BLaER1 (cell line): ENCODE results near the gene TOP3A.

Source experiments
- H3K27ac ChIP-seq: shearing (Covaris generic); formaldehyde crosslinking; 2 replicates; pipeline ENCODE4 v1.8.1; 2022
- H3K27me3 ChIP-seq: shearing (Covaris generic); formaldehyde crosslinking; 2 replicates; pipeline ENCODE4 v1.8.1; 2022
- H3K36me3 ChIP-seq: shearing (Covaris generic); formaldehyde crosslinking; 2 replicates; pipeline ENCODE4 v1.8.1; 2022
- H3K4me1 ChIP-seq: shearing (Covaris generic); formaldehyde crosslinking; 2 replicates; pipeline ENCODE4 v1.8.1; 2022
- H3K4me2 ChIP-seq: shearing (Covaris generic); formaldehyde crosslinking; 2 replicates; pipeline ENCODE4 v1.8.1; 2022
- H3K4me3 ChIP-seq: shearing (Covaris generic); formaldehyde crosslinking; 2 replicates; pipeline ENCODE4 v1.8.1; 2022
- H3K9ac ChIP-seq: shearing (Covaris generic); formaldehyde crosslinking; 2 replicates; pipeline ENCODE4 v1.8.1; 2022
- H3K9me3 ChIP-seq: shearing (Covaris generic); formaldehyde crosslinking; 2 replicates; pipeline ENCODE4 v1.8.1; 2022
- H4K20me1 ChIP-seq: shearing (Covaris generic); formaldehyde crosslinking; 2 replicates; pipeline ENCODE4 v1.8.1; 2022
- Cebpa-rat ChIP-seq: shearing (Covaris generic); IDR thresholded peaks from 2 replicates; pipeline ENCODE4 v1.8.1; 2022

The TOP3A gene

DNA sequence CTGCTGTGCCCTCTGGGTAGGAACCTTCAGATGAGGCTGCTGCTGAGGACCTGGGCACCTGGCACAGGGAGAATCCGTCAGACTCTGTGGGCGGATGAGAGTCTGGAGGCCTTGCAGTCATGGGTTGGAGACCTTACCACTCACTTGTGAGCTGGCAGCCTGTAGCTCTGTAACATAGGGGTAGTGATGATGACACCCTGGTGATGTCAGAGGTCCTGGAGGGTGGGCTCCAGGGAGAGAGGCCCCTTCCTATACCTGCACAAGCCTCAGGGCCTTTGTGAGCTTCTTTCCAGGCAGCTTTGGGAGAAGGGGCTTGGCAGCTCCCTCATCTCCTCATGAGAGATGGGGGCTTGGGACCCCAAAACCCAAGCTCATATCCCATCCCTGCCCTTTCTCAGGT, 52.7 kb downstream of the TOP3A start:
- H3K9ac ChIP-seq = peak overlapping the region; percentile 86
- no peak for TF ChIP-seq Cebpa-rat
- peak overlapping the region; percentile 98 for H3K4me2 ChIP-seq
- peaks cover 39% of the 10 kb centered on the region for H3K36me3 ChIP-seq
- peaks cover 41% of the 10 kb centered on the region for H3K4me1 ChIP-seq
- no peaks in the 10 kb centered on the region for H3K27me3 ChIP-seq
- peaks cover 30% of the 10 kb centered on the region for H4K20me1 ChIP-seq
- H3K9me3 ChIP-seq = no peaks in the 10 kb centered on the region
- H3K27ac ChIP-seq = no peak overlapping the region
- peak overlapping the region; percentile 84; the same call in 1 of the 2 replicates for H3K4me3 ChIP-seq

DNA sequence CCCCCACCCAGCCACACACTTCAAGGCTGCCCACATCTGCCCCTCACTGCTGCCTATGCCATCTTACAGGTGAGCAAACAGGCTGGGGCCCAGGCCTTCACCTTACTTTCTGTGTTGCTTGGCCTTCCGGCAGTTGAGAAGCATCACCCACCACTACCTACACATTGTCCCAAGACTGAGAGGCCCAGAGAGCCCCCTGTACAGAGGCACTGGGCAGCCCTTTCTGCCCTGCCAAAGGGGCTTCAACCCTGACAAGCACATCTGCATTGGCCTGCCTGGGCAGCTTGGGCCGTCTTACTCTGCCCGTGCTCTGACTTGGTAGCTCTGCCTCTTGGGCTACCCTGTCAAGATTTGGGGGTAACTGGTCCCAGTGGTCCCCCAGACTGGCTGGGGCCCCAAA, 53.1 kb downstream of the TOP3A start:
- H3K4me2 ChIP-seq = peak overlapping the region; percentile 98
- H3K27ac ChIP-seq = peak overlapping the region; percentile 66; the same call in 1 of the 2 replicates
- H3K4me1 ChIP-seq = peaks cover 45% of the 10 kb centered on the region
- H3K9ac ChIP-seq = peak overlapping the region; percentile 86
- peaks cover 34% of the 10 kb centered on the region for H4K20me1 ChIP-seq
- peaks cover 39% of the 10 kb centered on the region for H3K36me3 ChIP-seq
- H3K27me3 ChIP-seq = no peaks in the 10 kb centered on the region
- no peak for TF ChIP-seq Cebpa-rat
- H3K4me3 ChIP-seq = peak overlapping the region; percentile 84
- no peaks in the 10 kb centered on the region for H3K9me3 ChIP-seq

DNA sequence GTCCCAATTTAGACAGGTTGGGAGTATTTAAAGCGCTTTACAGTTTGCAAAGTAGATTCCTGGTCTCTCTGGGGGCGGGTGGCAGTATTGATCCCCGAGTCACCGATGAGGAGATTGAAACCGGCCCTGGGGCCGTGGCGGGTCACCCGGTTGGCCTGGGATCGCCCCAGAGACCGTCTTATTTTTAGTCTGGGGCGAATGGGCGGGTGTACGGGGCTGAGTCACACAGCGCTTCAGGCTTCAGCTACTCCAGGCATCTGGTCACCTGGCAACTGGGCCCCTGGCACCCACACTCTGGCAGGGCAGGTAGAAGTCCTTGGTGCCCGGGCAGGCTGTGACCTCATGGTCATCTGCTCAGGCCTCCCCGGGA, 53.7 kb downstream of the TOP3A start:
- no peak for TF ChIP-seq Cebpa-rat
- Histone ChIP-seq H3K27ac (peak overlapping the region; percentile 66), H3K9me3 (no peaks in the 10 kb centered on the region), H3K4me2 (peak overlapping the region; percentile 98), H3K4me3 (peak overlapping the region; percentile 84), H3K4me1 (peaks cover 47% of the 10 kb centered on the region), H3K9ac (peak overlapping the region; percentile 86), H3K27me3 (no peaks in the 10 kb centered on the region), H3K36me3 (peaks cover 43% of the 10 kb centered on the region), H4K20me1 (peaks cover 40% of the 10 kb centered on the region)

DNA sequence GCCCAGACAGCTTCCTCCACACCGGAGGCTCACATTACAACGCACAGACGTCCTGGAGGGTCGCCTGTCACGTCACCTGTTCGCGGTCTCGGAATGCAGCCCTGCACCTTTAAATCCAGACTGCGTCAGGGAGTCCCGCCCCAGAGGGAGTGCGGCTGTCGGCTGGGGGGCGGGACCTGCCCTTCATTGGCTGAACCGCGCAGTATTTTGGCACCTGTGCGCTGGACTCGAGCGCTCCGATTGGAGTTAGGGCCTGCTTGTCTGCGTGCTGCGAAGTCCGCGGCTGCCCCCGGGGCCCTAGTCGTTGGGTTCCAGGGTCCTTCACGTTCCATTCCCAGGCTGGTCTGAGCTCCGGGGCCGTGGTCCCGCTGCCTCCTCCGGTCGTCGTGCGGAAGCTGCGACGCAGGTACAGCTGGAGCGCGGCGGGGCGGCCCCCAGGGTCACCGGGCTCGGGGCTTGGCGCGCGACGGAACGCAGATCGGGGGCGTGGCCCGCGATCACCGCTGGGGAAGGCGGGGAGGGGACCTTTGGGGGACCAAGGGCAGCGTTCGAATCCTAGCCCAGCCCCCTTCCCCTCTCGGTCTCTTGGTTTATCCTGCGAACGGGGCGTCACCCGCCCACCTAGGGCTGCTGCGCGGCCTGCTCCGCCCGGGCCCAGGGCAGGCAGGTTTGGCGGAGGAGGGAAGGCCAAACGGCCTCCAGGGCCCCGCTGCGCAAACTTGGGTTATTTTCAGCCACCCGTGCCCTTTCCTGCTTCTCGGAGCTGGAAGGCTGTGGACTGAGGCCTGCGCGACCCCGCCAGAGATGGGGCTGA, 54.3 kb downstream of the TOP3A start, which contains the start of gene MIEF2:
Gene MIEF2, plus strand, starts transcription at position 331 of the 814 bp plus-strand sequence. CDS start 2,059 bp downstream, outside the sequence.
- Histone ChIP-seq H3K4me1 (peaks cover 47% of the 10 kb centered on the region), H3K27ac (peak within 1 kb of the TSS; percentile 66), H3K4me2 (peak within 1 kb of the TSS; percentile 98), H4K20me1 (peaks cover 46% of the 10 kb centered on the region), H3K9ac (peak within 1 kb of the TSS; percentile 86), H3K9me3 (no peaks in the 10 kb centered on the region), H3K4me3 (peak within 1 kb of the TSS; percentile 84), H3K36me3 (peaks cover 43% of the 10 kb centered on the region), H3K27me3 (no peaks in the 10 kb centered on the region)
- no peak for TF ChIP-seq Cebpa-rat

DNA sequence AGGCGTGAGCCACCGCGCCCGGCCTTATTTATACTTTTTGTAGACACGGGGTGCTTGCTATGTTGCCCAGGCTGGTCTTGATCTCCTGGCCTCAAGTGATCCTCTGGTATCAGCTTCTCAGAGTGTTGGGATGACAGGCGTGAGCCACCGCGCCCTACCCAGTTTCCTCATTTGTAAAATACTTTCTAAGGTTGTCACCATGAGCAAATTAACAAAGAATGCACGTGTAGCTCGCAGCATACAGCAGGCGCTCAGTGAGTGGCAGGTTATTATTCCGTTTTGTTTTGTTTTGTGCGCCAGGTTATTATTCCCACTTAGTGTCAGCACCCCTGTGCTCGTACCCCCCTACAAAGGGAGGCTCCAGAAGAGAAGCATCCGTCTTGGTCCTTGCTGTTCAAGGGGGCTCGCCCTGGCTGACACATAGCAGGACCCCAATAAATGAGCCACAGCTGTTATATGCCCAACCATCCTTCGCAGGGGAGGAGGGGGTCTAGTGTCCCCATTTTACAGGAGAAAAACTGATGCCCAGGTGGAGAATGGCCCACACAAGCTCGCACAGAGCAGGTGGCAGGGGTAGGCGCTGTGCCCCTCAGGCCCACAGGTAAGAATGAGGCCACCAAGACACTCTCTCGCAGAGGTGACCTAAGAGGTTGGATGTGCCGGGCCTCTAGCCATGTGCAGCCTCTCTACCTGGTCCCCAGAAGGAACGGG, 55.0 kb downstream of the TOP3A start:
- Histone ChIP-seq H3K4me3 (peak overlapping the region; percentile 84), H3K9ac (peak overlapping the region; percentile 86), H4K20me1 (peaks cover 53% of the 10 kb centered on the region), H3K36me3 (peaks cover 43% of the 10 kb centered on the region), H3K4me2 (peak overlapping the region; percentile 98), H3K27me3 (no peaks in the 10 kb centered on the region), H3K9me3 (no peaks in the 10 kb centered on the region), H3K4me1 (peaks cover 47% of the 10 kb centered on the region), H3K27ac (0 out of 2 replicates have a peak overlapping the region, but pooled peaks have one; percentile 14)
- no peak for TF ChIP-seq Cebpa-rat

DNA sequence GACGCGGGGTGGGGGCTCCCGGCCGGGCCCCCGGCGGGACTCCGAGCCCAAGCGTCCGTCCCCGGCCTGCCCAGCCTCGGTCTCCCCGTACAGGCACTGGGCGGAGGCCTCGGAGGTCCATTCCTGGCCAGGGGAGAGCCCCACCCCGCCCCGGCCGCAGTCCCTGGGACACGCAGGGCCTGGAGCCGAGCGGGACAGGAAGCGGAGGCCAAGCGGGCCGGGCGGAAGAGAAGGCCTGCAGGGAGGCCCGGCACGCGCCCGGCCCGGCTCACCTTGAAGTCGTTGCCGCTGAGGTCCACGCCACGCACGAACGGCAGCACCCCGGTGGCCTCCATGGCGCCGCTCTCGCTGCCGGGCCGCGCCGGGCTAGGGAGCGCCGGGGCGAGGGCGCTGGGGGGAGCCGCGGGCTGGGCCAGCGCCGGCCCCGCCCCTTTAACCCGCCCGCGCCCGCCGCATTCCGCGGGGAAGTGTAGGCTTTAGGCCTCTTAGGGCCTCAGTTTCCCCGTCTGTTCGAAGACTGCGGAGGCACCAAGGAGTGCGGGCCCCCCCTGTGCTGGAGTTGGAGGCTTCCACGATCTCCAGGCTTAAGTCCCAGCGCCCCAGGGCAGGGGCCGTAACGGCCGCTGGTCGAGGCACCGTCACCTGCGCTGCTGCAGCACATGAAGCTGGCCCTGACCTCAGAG, 56.3 kb downstream of the TOP3A start, which contains the start of gene FLII:
Gene FLII, minus strand, starts transcription at position 383 of the 683 bp plus-strand sequence. Its CDS starts 48 bp downstream, at position 335.
- Histone ChIP-seq H3K27me3 (no peaks in the 10 kb centered on the region), H3K4me3 (peak within 1 kb of the TSS; percentile 97), H3K4me1 (peaks cover 47% of the 10 kb centered on the region), H3K4me2 (peak within 1 kb of the TSS; percentile 98), H3K36me3 (peaks cover 43% of the 10 kb centered on the region), H3K27ac (peak within 1 kb of the TSS; percentile 93), H3K9ac (peak within 1 kb of the TSS; percentile 93), H4K20me1 (peaks cover 65% of the 10 kb centered on the region), H3K9me3 (no peaks in the 10 kb centered on the region)
- TF ChIP-seq Cebpa-rat = no peak

DNA sequence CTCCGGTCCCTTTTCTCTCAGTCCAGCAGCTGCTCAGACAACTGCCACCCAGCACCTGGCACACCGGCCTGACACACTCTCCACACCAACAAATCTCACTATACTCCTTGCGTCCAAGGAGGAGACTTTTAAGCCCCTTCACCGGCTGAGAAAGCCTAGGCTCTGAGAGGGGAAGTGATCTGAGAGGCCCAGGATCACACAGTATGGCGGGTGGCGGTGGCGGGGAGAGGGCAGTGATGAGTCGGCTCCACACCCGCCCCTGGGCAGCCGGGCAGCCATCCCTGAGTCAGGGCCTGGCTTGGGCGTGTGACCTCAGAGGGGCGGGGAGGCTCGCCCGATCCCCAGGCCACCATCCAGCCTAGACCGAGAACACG, 56.8 kb downstream of the TOP3A start:
- peaks cover 47% of the 10 kb centered on the region for H3K4me1 ChIP-seq
- peaks cover 70% of the 10 kb centered on the region for H4K20me1 ChIP-seq
- H3K27ac ChIP-seq = peak overlapping the region; percentile 93
- peak overlapping the region; percentile 93 for H3K9ac ChIP-seq
- H3K4me2 ChIP-seq = peak overlapping the region; percentile 94
- H3K36me3 ChIP-seq = peaks cover 43% of the 10 kb centered on the region
- no peak for TF ChIP-seq Cebpa-rat
- peak overlapping the region; percentile 97 for H3K4me3 ChIP-seq
- no peaks in the 10 kb centered on the region for H3K9me3 ChIP-seq
- H3K27me3 ChIP-seq = no peaks in the 10 kb centered on the region

DNA sequence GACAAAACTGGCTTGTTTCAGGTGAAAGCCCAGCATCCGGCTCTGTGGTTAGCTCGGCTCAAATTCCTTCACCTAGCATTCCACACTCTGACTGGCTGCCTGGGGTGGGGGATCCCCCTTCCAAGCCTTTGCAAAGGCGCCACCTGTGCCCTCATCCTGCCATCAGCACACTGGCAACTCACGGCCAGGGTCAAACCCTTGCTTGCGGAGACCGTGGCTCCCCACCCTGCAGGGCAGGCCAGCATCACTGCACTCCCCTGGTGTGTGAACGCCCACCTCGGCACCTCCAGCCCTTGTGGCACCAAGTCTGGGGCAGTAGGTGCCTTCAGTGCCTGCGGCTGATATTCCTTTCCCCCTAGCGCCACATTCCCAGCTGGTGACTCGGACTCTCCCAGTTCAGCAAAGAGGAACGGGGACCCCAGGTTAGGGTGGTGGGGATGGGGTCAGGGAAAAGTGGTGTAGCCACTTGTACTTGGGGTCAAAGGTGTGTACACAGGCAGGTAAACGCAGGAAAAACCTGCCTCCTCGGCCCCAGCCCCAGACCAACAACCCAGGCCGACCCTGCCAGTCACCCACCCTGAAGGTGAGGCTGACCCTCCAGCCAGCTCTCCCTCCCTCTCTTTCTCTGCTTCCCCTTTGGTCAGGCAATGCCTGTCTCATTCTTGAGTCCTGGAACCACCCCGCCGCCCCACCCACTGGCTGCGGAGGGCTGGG, 57.4 kb downstream of the TOP3A start:
- no peak for TF ChIP-seq Cebpa-rat
- Histone ChIP-seq H3K27ac (peak overlapping the region; percentile 93), H3K9ac (peak overlapping the region; percentile 93), H4K20me1 (peaks cover 65% of the 10 kb centered on the region), H3K4me3 (peak overlapping the region; percentile 97), H3K4me1 (peaks cover 45% of the 10 kb centered on the region), H3K36me3 (peaks cover 43% of the 10 kb centered on the region), H3K27me3 (no peaks in the 10 kb centered on the region), H3K4me2 (peak overlapping the region; percentile 94), H3K9me3 (no peaks in the 10 kb centered on the region)

DNA sequence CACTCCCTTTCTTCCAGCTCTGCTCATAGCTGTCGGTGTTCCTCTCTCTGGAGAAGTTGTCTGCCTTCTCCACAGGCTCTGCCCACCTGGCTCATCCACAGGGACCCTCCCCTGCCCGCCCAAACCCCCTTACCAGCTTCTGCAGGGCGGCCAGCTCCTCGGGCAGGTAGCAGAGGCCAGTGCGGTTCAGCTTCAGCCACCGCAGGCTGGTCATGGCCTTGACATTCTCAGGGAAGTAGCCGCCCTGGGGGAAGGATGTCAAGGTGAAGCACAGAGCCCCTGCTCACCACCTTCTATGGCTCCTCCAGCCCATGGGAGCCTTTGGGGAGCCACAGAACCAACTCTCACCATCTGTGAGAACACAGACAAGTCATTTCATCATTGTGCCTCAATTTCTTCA, 58.0 kb downstream of the TOP3A start:
- peak overlapping the region; percentile 93 for H3K9ac ChIP-seq
- no peaks in the 10 kb centered on the region for H3K27me3 ChIP-seq
- peaks cover 58% of the 10 kb centered on the region for H4K20me1 ChIP-seq
- no peak overlapping the region for H3K27ac ChIP-seq
- H3K36me3 ChIP-seq = peaks cover 48% of the 10 kb centered on the region
- H3K4me2 ChIP-seq = peak overlapping the region; percentile 94
- H3K4me3 ChIP-seq = no peak overlapping the region
- H3K4me1 ChIP-seq = peaks cover 38% of the 10 kb centered on the region
- no peaks in the 10 kb centered on the region for H3K9me3 ChIP-seq
- no peak for TF ChIP-seq Cebpa-rat
